Measurements from ENCODE around the gene SDHD.

GRCh38 chr11:112134473-112134872 lies 47.8 kb downstream of the SDHD start:
- TF ChIP-seq CTCF (conservative IDR thresholded peaks at IDR 0.05) (no peak), ZFX (IDR thresholded peaks at IDR 0.05) (no peak)

All from C4-2B (cell line).